Measurements from ENCODE around the gene NTRK1. TPM values are rescaled to one million over a fixed set of nuclear protein-coding genes. Genes with fewer than 3 reads are reported as not detected.

The NTRK1 gene
- total RNA-seq, 2 donors from 2014 or later, result 0.59 to 31.4 TPM

DNA sequence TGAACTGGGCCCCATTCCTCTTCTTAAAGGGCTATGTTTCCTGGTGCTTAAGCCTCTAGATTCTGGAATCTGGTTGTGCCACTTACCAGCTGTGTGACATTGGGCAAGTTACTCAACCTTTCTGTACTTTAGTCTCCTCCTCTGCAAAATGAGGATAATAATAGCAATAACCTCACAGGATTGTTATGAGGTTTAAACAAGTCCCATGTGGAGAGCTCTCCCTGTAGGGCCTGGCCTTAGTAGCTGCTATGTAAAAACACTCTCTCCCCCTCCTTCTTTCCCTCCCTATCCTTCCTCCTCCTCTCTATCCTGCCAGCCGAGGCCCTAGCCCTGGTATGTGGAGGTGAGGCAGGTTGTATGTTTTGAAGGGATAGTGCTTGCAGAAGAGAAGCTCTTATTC, 24.6 kb downstream of the NTRK1 start:
- DNase-seq (ENCODE audit: low spot score), result no peak

DNA sequence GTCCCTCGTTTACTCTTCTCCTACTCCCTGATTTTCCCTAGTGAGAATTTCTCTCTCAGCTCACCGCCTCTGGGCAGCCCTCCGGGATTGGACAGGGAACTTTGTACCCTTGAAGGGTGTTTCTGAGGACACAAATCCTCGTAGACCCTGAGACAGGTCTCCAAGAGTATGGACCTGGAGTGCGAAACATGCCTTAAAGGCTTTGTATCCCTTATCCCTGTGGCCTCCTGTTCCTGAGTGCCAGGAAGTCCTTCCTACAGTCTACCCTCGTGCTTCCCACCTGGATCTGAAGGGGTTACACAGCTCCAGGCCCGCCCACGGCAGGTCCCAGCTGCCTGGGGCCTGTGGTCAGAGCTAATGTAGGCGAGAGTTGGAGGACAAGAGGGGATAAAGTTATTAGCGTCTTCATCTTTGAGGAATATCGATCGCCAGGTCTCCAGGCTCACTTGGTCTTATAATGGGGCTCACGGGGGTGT, 25.3 kb downstream of the NTRK1 start:
- Histone ChIP-seq H3K27me3 (replicated peaks; ENCODE audit: insufficient read depth) (no peaks in the 10 kb centered on the region), H3K4me1 (replicated peaks) (no peaks in the 10 kb centered on the region), H3K4me3 (no peak overlapping the region), H3K36me3 (no peaks in the 10 kb centered on the region), H3K27ac (no peak overlapping the region), H3K9me3 (no peaks in the 10 kb centered on the region)
- 61% methylated on average over 13 of the region's 13 CpGs for WGBS
- intact Hi-C loops (cut with DNase I), result loop anchor here (5.0 kb wide), 1 partner anchor 49 kb away; no protein-coding TSS in a partner anchor
- DNase-seq (ENCODE audit: low spot score), result no peak
- TF ChIP-seq POLR2A (IDR thresholded peaks at IDR 0.05), result no peak
- no peak for TF ChIP-seq POLR2AphosphoS5 (IDR thresholded peaks at IDR 0.05)
- no peak for TF ChIP-seq CTCF (IDR thresholded peaks at IDR 0.05)

More for the DNA sequence above, 24.6 kb downstream of the NTRK1 start:
- no peaks in the 10 kb centered on the region for H3K9me3 ChIP-seq
- H3K27me3 ChIP-seq (replicated peaks; ENCODE audit: insufficient read depth), result no peaks in the 10 kb centered on the region
- WGBS, result 33% methylated on average over 1 of the region's 1 CpG
- no peak overlapping the region for H3K27ac ChIP-seq
- H3K4me1 ChIP-seq (replicated peaks), result no peaks in the 10 kb centered on the region
- TF ChIP-seq POLR2A (IDR thresholded peaks at IDR 0.05) (no peak), POLR2AphosphoS5 (IDR thresholded peaks at IDR 0.05) (no peak), CTCF (IDR thresholded peaks at IDR 0.05) (no peak)
- H3K36me3 ChIP-seq, result no peaks in the 10 kb centered on the region
- intact Hi-C loops (cut with DNase I), result loop anchor here (5.0 kb wide), 1 partner anchor 48 kb away; no protein-coding TSS in a partner anchor
- H3K4me3 ChIP-seq, result no peak overlapping the region

GRCh38 chr1:156886583-156887281, 26.1 kb downstream of the NTRK1 start:
- Histone ChIP-seq H3K9me3 (no peaks in the 10 kb centered on the region), H3K27me3 (replicated peaks; ENCODE audit: insufficient read depth) (no peaks in the 10 kb centered on the region), H3K4me3 (no peak overlapping the region), H3K4me1 (replicated peaks) (no peaks in the 10 kb centered on the region), H3K27ac (no peak overlapping the region), H3K36me3 (no peaks in the 10 kb centered on the region)
- no peak for DNase-seq (ENCODE audit: low spot score)
- 43% methylated on average over 6 of the region's 6 CpGs for WGBS
- intact Hi-C loops (cut with DNase I), result loop anchor here (5.0 kb wide), 1 partner anchor 49 kb away; no protein-coding TSS in a partner anchor
- no peak for TF ChIP-seq CTCF (IDR thresholded peaks at IDR 0.05)
- TF ChIP-seq POLR2AphosphoS5 (IDR thresholded peaks at IDR 0.05), result no peak
- TF ChIP-seq POLR2A (IDR thresholded peaks at IDR 0.05), result no peak

GRCh38 chr1:156887317-156887716, 26.7 kb downstream of the NTRK1 start:
- intact Hi-C loops (cut with DNase I), result loop anchor here (5.0 kb wide), 1 partner anchor 50 kb away; no protein-coding TSS in a partner anchor
- no peaks in the 10 kb centered on the region for H3K4me1 ChIP-seq (replicated peaks)
- WGBS, result 44% methylated on average over 3 of the region's 3 CpGs
- no peak for TF ChIP-seq CTCF (IDR thresholded peaks at IDR 0.05)
- no peak for TF ChIP-seq POLR2AphosphoS5 (IDR thresholded peaks at IDR 0.05)
- TF ChIP-seq POLR2A (IDR thresholded peaks at IDR 0.05), result no peak
- no peaks in the 10 kb centered on the region for H3K9me3 ChIP-seq
- H3K27me3 ChIP-seq (replicated peaks; ENCODE audit: insufficient read depth), result no peaks in the 10 kb centered on the region
- H3K27ac ChIP-seq, result no peak overlapping the region
- H3K4me3 ChIP-seq, result no peak overlapping the region
- DNase-seq (ENCODE audit: low spot score), result no peak
- H3K36me3 ChIP-seq, result no peaks in the 10 kb centered on the region

DNA sequence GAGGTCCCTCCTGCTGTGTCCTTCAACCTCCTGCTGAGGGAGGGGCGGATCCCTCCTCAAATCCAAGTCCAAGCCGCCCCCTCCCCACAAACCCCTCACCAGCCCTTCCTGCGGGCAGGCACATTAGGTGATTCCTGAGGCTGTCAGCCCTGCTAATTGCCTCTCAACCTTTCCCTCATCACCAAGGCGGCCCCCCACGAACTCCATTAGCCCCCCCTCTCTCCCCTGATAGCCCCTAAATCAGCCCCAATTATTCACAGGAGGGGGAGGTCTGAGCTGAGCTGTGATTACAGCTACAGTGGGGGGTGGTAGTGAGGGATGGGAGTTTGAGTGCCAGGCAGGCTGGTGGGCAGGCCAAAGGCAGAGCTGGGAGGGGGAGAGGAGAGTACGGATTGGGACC, 27.1 kb downstream of the NTRK1 start:
- intact Hi-C loops (cut with DNase I), result loop anchor here (5.0 kb wide), 1 partner anchor 50 kb away; no protein-coding TSS in a partner anchor
- no peak overlapping the region for H3K27ac ChIP-seq
- WGBS, result 42% methylated on average over 6 of the region's 6 CpGs
- no peak for DNase-seq (ENCODE audit: low spot score)
- H3K4me3 ChIP-seq, result no peak overlapping the region
- H3K36me3 ChIP-seq, result no peaks in the 10 kb centered on the region
- H3K9me3 ChIP-seq, result no peaks in the 10 kb centered on the region
- no peaks in the 10 kb centered on the region for H3K27me3 ChIP-seq (replicated peaks; ENCODE audit: insufficient read depth)
- no peak for TF ChIP-seq POLR2AphosphoS5 (IDR thresholded peaks at IDR 0.05)
- no peak for TF ChIP-seq CTCF (IDR thresholded peaks at IDR 0.05)
- TF ChIP-seq POLR2A (IDR thresholded peaks at IDR 0.05), result no peak
- H3K4me1 ChIP-seq (replicated peaks), result no peaks in the 10 kb centered on the region

Data from prostate gland (tissue), 2 donors.